Left lobe of liver (tissue), 2 donors: ENCODE results near the gene ECI1. TPM values are rescaled to one million over a fixed set of nuclear protein-coding genes. Genes with fewer than 3 reads are reported as not detected.
"Not testable (repeated sequence)": the region's sequence is repeated elsewhere in the genome, so short reads cannot be mapped to it uniquely, and the experiment has no call there.

Experiments used
- ATAC-seq: fragments of 200-7000 bp; cut with Tn5 transposase; one replicate; pipeline ENCODE4 v1.9.1; 2020; ENCODE audit warnings: mild to moderate bottlenecking, moderate library complexity
- DNase-seq: peaks from one replicate; pipeline ENCODE4 v3.0.0-alpha.2; 2020; ENCODE audit warnings: low spot score
- total RNA-seq: library from RNA; stranded (reverse); gene quantifications from one replicate; pipeline ENCODE4 v1.2.1, GENCODE V29; 2021
- donor health status: DM: no; HTN: no; CAD: no; lungs with moderate emphysema.
- donor health status: DM: no; HTN: yes; CAD: no.

Gene ECI1
- total RNA-seq, 1 donor from 2014 or later = 171 TPM

DNA sequence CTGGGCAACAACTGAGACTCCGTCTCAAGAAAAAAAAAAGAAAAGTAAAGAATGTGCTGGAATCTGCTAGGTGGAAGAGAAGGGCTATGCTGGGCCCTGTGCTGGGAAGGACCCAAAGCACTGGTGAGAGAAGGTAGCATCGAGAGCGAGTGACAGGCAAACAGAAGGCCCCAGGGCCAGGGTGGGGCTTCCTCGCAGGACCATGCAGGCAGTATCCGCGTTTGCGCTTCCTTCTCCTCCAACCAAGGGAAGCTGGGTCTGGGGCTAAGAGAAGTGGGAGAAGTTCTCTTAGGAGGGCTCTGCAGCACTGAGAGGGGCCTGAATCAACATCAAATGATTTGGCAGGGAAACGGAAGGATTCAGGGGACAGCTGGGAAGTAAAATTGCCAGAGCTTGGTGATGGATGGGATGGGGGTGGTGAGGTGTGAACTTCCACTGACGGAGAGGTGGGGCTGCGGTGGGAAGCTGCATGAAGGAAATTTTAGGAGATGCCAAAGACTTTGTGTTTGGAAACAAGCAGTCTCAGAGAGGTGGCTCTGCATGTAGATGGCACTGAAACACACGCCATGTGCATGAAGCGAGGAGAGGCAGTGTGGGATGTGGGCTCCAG is 5.2 kb upstream of the ECI1 start:
- ATAC-seq (no peak), DNase-seq (no peak)

DNA sequence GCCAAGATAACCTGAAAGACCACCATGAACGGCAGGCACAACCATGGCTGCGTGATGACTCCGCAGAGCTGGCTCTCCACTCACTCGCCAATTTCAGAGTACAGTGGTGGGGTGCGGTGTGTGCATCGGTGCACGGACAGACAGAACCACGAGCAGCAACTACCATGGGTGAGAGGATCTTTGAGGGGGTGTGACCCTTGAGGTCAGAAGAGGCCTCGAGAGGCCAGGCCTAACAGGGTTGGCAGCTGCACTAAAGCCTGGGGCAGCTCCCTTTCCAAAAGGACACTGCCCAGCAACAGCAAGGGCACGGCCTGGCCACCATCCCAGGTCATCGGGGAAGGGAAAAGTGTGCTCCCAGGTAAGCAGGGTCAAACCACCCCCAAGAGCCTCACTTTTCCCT is 1.9 kb upstream of the ECI1 start:
- DNase-seq = peak; percentile 67

DNA sequence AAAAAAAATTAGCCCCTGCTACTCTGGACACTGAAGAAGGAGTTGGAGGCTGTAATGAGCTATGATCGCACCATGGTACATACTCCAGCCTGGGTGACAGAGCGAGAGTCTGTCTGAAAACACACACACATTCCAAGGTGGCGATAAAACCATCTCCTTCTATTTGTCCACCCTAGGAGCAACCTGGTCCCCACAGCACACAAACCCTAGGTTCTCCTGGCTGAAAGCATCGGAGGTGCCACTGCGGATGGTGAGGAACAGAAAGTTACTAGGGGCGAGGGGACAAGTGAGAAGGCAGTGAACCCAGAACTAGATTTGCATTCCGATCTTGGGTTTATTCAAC is 1.4 kb upstream of the ECI1 start:
- DNase-seq (no peak), ATAC-seq (no peak)

More for the DNA sequence above, 1.9 kb upstream of the ECI1 start:
- peak; percentile 51 for ATAC-seq

DNA sequence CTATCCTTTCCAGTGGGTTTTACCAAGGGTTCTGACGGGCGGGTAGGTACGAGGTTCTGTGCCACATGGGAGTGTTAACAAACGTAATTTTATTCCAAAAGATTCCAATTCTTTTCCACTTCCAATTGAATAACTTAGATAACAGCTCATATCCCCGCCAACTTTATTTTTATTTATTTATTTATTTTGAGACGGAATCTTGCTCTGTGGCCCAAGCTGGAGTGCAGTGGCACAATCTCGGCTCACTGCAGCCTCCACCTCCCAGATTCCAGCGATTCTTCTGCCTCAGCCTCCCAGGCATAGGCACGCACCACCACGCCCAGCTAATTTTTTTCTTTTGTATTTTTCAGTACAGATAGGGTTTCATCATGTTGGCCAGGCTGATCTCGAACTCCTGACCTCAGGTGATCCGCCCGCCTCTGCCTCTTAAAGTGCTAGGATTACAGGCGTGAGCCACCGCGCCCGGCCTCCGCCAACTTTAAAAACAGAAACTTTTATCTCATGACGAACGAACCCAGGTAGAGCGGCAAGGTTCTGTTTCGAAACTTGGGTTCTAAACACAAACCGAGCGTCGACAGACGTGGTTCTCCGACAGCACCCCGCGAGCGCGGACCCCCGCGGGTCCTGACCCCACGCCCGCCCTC is 613 bp downstream of the ECI1 start:
- peak; percentile 4 for ATAC-seq

DNA sequence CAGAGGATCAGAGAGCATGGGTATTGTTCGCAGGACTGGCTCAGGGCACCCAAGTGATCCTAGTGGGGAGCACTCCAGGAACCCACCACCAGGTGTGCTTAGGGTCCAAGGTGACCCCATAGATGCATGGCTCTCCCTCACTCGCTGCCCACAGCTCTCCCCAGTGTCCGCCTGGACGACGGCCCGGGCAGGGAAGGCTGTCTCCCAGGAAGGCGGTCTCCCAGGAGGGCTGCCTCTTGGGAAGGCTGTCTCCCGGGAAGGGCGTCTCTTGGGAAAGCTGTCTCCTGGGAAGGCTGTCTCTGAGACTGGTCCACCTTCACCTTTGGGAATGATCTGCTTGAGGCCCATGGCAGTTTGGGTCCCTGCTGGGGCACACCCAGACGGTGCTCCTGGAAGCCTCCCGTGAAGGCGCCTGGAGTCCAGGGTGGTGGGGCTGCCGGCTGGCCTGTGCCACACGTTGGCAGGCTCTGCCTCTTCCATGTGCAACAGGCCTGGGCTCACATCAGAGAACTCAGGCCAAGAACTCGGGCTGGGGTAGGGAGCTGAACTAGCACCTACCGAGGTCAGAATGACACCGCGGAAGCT is 5.0 kb downstream of the ECI1 start:
- ATAC-seq (no peak), DNase-seq (no peak)

More for the DNA sequence above, 613 bp downstream of the ECI1 start:
- DNase-seq = peak; percentile 70

DNA sequence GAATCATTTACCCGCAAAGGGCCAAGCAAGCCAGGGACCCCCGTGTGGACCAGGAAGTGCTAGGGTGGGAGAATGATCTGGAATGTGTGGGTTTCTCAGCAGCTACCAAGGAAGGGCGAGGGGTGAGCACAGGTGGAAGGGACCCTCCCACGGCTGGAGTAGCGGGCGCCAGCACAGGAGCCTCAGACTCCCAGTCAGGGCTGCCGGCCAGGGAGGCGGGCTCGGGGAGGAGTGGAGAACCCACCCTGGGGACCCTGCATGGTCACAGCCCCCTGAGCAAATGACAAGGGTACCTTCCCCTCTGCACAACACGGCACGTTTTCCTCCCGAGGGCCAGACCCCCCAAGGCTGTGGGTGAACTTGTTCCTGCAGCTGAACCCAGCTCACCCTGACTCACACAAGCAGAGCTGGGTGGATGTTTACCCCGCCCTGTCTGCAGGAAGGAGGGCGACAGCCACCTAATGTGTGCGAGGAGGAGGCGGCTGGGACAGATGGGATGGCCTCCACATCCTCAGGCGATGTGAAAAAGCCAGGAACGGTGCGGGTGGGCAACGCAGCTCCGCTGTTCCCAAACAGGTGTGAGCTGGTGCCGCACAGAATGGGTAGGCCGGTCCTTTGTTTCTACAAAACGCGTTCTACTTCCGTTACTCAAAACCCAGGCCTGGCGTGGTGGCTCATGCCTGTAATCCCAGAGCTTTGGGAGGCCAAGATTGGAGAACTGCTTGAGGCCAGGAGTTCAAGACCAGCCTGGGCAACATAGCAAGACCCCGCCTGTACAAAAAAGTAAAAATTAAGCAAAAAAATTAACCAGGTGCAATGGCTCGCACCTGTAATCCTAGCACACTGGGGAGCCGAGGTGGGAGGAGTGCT is 6.2 kb downstream of the ECI1 start:
- DNase-seq = no peak
- ATAC-seq = no peak

DNA sequence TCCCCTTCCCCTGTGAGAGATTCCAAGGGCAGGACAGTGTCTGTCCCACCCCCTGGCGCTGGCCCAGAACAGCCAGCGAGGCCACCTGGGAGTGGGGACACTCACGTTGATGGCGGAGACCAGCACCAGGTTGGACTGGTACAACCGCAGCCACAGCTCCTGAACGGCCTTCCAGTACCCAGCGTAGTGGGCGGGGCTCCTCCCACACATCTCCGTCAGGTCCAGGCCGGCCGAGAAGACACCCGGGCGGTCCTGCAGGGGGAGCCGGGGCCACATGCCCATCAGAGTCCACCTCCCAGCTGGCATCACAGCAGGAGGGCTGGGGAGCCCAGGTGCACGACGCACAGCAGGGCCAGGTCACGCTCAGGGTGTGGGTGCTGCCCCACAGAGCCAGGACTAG is 7.1 kb downstream of the ECI1 start:
- DNase-seq (no peak), ATAC-seq (no peak)

DNA sequence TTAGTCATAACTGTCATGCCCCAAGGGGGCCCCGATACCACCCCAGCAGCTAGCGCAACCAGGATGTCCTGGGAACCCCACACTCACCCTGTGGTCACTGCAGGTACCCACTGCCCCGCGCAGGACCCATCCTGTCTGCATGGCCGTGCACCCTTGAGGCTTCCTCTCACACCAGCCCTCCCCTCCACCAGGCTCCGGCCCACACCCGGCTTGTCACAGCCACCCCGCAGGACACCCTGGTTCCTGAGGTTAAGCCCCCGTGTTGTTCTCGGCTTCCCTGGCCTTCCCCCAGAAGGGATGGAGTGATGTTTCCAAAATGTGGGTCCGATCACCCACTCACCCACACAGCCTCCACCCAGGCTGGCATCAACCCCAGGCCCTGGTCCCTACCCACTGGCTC is 7.6 kb downstream of the ECI1 start:
- no peak for DNase-seq
- no peak for ATAC-seq

DNA sequence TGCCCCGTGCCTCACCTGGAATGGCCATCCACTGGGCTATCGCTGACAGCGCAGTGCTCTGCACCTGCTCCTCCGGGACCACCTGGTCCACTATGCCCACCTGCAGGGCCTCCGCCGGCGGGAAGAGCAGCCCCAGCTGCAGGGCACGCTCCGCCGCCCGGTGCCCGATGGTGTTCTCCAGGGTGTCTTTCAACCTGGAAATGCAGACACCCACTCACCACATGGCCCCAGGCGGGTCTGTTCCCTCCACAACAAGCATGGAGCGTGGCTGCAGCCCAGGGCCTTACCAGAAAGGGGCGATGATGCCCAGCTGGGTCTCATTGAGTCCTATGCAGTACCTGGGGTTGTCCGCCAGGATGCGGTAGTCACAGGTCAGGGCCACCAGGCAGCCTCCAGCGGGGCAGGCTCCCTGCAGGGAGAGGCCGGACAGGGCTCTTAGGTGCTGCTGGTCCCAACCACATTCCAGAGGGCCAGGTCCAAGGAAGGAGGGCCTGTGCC is 8.3 kb downstream of the ECI1 start:
- no peak for DNase-seq
- ATAC-seq = no peak

DNA sequence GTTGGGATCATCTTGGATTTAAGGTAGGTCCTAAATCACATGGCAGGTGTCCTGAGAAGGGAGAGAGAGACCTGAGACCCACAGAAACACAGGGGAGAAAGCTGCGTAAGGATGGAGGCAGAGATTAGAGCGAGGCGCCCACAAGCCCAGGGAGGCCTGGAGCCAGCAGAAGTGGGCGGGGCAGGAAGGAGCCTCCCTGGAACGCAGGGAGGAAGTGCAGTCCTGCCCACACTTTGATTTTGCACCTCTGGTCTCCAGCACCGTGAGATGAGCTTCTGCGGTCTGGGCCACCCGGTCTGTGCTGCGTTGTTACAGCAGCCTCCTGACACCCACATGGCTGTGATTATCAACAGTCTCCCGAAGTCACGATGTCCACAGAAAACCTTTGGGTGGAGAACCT is 8.8 kb downstream of the ECI1 start:
- no peak for ATAC-seq
- DNase-seq = no peak

DNA sequence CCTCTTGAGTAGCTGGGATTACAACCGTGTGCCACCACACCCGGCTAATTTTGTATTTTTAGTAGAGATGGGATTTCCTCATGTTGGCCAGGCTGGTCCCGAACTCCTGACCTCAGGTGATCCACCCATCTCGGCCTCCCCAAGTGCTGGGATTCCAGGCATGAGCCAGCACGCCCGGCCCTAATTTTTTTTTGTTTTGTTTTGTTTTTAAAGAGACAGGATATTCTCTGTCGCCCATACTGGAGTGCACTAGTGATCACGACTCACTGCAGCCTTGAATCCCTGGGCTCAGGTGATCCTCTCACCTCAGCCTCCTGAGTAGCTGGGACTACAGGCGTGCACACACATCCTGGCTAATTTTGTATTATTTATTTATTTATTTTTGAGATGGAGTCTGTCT is 11.1 kb downstream of the ECI1 start:
- not testable (repeated sequence) for ATAC-seq, DNase-seq

DNA sequence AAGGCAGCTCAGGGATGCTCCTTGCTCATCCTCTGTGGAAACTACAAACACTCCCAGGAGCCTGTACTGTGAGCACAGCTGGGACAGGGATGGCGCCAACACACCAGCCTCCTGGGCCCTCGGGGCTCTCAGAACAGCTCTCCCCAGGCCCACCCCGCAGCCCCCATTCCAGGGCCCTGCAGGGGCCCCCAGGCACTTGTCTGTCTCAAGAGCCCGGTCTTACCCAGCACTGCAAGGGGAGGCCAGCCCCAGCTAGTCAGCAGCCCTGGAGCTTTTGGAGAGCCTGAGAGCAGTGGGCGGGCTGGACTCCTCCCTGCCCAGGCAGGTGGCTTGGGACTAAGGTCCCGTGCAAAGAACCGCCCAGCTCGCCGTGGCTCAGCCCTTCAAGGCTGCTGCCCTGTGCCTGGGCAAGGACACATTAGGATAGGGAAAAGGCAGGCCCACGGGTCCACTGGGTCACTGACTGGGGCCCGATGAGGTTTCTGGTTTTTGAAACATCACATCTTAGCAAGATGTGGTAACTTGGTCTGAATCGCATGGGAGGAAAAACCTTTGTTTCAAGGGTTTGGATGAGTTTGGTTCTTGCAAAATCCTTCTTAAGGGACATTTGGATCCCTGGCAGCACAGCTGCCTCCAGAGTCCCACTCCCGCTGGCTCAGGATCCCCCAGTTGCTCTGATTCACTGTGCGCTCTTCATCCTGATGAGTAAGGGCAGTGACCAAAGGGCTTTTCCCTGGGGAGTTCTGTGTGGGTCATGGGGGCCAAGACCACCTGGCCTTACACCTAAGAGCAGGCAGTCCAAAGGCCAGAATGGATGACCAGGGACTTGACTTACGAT is 12.3 kb downstream of the ECI1 start:
- DNase-seq (no peak), ATAC-seq (peak; percentile 49)

DNA sequence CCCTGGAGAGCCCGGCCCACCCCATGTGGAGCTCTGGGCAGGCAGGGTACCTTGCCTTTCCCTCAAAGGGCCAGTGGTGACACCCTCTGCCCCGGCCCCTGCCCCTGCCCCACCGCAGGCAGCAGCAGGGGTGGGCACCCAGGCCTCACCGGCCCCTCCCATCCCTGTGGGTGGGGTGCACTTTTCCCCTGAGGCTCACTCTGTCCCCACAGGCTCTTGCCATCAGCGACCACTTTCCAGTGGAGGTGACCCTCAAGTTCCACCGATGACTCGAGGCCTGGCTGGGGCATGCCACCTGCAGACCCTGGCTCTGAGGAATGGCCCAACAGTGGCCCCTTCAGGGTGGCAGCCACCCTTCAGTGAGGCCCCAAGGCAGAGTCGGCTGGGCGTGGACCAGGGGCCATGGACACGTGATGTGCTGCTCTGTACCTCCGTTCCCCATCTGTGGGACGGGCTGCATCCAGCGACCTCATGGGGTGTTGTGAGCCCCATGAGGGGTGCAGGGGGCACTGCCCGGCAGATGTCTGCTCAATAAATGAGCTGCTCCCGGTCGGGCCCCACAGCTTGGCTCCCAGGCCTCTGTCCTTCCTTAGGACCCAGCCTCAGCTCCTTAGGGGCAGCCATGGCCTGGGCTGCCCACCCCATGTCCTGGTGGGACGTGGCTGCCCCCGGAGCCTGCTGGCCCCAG is 13.1 kb downstream of the ECI1 start:
- no peak for DNase-seq
- peak; percentile 35 for ATAC-seq

DNA sequence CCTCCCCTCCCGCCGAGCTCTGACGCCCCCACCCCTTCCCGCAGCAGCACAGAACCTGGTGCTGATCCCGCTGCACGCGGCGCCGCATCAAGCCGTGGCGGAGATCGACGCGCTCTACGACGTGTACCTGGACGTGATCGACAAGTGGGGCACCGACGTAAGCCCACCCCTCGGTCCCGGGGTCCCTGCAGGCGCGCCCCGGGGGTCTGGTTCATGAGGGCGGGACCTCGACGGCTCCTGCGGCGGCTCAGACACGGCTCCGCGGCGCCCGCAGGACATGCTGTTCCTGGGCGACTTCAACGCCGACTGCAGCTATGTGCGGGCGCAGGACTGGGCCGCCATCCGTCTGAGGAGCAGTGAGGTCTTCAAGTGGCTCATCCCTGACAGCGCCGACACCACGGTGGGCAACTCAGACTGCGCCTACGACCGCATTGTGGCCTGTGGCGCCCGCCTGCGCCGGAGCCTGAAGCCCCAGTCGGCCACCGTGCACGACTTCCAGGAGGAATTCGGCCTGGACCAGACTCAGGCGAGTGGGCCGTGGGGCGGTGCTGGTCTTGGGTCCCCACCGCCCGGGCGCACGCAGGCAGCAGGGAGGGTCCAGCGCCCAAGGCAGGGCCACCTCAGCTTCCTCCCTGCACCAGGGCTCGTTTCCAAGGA is 13.8 kb downstream of the ECI1 start:
- ATAC-seq = peak; percentile 24
- no peak for DNase-seq

DNA sequence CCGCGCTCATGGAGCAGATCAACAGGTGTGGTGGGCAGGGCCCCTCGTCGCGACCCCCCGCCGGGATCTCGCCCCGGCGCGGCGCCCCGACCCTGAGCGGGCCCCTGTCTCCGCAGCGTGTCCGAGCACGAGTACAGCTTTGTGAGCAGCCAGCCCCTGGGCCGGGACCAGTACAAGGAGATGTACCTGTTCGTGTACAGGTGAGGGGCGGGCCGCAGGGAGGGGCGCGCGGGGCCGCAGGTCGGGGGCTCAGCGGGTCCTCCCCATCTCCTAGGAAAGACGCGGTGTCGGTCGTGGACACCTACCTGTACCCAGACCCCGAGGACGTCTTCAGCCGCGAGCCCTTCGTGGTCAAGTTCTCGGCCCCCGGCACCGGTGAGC is 14.3 kb downstream of the ECI1 start:
- ATAC-seq = no peak
- DNase-seq = no peak

DNA sequence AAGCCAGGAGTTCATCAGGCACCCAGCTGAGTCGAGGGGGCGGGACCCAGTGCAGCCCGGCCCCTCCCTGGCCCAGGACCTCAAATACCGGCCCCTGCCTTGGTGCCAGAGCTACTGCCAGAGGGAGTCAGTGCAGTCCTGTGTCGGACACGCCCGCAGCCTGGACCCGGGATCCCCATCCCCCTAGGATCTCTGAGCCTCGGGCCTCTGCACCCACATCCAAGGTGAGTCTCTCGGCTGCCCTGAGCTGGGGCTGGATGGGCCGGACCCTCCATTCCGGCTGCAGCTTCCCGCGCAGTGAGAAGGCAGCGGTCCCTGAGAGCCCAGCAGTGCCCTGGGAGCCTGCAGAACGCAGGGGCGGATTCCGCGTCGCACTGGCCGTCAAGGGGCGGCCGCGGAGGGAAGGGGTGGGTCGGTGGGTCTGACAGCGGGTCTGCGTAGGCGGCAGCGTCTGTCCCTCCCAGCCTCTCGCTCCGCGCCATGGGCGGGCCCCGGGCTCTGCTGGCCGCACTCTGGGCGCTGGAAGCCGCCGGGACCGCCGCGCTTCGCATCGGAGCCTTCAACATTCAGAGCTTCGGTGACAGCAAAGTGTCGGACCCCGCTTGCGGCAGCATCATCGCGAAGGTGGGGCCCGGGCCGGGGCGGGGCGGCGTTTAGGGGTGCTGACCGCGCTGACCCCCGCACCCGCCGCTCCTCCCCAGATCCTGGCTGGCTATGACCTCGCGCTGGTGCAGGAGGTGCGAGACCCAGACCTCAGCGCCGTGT is 14.9 kb downstream of the ECI1 start, which contains the start of gene DNASE1L2:
TSS of gene DNASE1L2 (plus strand) at position 108 of the 765 bp plus-strand sequence. CDS start at position 481, 373 bp downstream.
- DNase-seq (no peak), ATAC-seq (peak; percentile 59)

DNA sequence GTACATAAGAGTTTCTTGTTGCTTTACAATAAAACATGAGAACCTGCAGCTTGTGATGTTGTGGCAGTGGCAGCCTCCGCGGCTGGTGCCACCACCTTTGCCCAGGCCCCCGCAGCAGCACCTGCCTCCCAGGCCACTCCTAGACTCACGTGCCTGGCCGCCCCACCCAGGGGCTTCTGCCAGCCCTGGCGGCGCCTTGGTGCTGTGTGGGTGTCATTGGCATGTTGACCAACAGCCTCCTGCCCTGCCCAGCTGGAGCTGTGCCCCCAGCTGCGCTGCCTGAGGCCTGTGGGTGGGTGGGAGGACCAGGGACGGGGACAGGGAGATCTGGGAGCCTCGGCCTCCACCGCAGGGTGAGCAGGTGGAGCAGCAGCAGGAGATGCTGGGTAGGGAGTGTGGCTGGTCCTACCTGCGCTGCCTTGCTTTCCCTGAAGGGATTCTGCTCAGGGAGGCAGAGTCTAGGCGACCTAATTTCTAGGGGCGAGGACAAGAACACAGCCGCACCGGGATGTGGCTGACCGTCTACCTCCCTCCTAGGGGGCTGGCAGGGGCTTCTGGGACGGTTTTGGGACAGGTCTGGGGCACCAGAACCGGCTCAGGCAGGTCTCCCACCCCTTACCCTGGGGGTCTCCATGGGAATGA is 15.6 kb downstream of the ECI1 start:
- ATAC-seq (peak; percentile 6), DNase-seq (no peak)

DNA sequence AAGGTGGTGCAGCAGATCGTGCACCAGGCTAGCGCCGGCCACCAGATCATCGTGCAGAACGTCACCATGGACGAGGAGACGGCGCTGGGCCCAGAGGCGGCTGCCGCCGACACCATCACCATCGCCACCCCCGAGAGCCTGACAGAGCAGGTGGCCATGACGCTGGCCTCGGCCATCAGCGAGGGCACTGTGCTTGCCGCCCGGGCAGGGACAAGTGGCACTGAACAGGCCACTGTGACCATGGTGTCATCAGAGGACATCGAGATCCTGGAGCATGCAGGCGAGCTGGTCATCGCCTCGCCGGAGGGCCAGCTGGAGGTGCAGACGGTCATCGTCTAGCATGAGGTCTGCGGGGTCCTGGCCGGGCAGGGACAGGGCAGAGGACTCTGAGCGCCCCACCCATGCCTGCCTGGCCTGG is 16.1 kb downstream of the ECI1 start:
- no peak for DNase-seq
- no peak for ATAC-seq
